ENCODE measurements around the gene GPHN.
"Not testable (repeated sequence)": the region's sequence is repeated elsewhere in the genome, so short reads cannot be mapped to it uniquely, and the experiment has no call there.

DNA sequence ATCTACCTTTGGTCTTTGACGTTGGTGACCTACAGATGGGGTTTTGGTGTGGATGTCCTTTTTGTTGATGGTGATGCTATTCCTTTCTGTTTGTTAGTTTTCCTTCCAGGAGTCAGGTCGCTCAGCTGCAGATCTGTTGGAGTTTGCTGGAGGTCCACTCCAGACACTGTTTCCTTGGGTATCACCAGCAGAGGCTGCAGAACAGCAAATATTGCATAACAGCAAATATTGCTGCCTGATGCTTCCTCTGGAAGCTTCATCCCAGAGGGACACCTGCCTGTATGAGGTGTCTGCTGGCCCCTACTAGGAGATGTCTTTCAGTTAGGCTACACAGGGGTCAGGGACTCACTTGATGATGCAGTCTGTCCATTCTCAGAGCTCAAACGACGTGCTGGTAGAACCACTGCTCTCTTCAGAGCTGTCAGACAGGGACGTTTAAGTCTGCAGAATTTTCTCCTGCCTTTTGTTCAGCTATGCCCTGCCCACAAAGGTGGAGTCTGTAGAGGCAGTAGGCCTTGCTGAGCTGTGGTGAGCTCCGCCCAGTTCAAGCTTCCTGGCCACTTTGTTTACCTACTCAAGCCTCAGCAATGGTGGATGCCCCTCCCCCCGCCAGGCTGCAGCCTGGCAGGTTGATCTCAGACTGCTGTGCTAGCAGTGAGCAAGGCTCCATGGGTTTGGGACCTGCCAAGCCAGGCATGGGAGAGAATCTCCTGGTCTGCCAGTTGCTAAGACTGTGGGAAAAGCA is 559.3 kb downstream of the GPHN start:
- TF ChIP-seq, protein P1, sequence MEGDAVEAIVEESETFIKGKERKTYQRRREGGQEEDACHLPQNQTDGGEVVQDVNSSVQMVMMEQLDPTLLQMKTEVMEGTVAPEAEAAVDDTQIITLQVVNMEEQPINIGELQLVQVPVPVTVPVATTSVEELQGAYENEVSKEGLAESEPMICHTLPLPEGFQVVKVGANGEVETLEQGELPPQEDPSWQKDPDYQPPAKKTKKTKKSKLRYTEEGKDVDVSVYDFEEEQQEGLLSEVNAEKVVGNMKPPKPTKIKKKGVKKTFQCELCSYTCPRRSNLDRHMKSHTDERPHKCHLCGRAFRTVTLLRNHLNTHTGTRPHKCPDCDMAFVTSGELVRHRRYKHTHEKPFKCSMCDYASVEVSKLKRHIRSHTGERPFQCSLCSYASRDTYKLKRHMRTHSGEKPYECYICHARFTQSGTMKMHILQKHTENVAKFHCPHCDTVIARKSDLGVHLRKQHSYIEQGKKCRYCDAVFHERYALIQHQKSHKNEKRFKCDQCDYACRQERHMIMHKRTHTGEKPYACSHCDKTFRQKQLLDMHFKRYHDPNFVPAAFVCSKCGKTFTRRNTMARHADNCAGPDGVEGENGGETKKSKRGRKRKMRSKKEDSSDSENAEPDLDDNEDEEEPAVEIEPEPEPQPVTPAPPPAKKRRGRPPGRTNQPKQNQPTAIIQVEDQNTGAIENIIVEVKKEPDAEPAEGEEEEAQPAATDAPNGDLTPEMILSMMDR (IDR thresholded peaks at IDR 0.05) = not testable (repeated sequence)
- TF ChIP-seq EP300 (IDR thresholded peaks at IDR 0.05); RFX5 (IDR thresholded peaks at IDR 0.05); RNF2 (IDR thresholded peaks at IDR 0.05; ENCODE audit: borderline replicate concordance, low read depth); ESRRA (IDR thresholded peaks at IDR 0.05; ENCODE audit: borderline replicate concordance, low read length); ZFP36 (IDR thresholded peaks at IDR 0.05; ENCODE audit: borderline replicate concordance, partially characterized antibody); CHD4 (IDR thresholded peaks at IDR 0.05; ENCODE audit: borderline replicate concordance); RAD21 (conservative IDR thresholded peaks at IDR 0.05 in 1 of 2, IDR thresholded peaks at IDR 0.05 in 1 of 2): not testable (repeated sequence)
- TF ChIP-seq, protein P2, sequence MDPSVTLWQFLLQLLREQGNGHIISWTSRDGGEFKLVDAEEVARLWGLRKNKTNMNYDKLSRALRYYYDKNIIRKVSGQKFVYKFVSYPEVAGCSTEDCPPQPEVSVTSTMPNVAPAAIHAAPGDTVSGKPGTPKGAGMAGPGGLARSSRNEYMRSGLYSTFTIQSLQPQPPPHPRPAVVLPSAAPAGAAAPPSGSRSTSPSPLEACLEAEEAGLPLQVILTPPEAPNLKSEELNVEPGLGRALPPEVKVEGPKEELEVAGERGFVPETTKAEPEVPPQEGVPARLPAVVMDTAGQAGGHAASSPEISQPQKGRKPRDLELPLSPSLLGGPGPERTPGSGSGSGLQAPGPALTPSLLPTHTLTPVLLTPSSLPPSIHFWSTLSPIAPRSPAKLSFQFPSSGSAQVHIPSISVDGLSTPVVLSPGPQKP (IDR thresholded peaks at IDR 0.05; ENCODE audit: low read depth, low read length) = not testable (repeated sequence)

Data from A549 (cell line).